Lower leg skin (tissue), 4 donors: ENCODE measurements around the gene COPZ2. TPM values are rescaled to one million over a fixed set of nuclear protein-coding genes. Genes with fewer than 3 reads are reported as not detected.
"Not testable (repeated sequence)": the region's sequence is repeated elsewhere in the genome, so short reads cannot be mapped to it uniquely, and the experiment has no call there.

Source experiments
- DNase-seq, 2 donors: peaks; one replicate each; pipeline ENCODE4 v3.0.0-alpha.2; 2019; ENCODE audit warnings: low spot score in 2 of 2
- H3K4me3 ChIP-seq: fragments of 200-600 bp; sonication (generic); 2 replicates; pipeline ENCODE4 v1.5.1; 2017; ENCODE audit warnings: mild to moderate bottlenecking, low read depth; ENCODE audit not compliant: poor library complexity, severe bottlenecking
- CTCF ChIP-seq, 3 donors: fragments of 450-650 bp; IDR thresholded peaks; one replicate each; pipeline ENCODE4 v1.5.1; 2016; ENCODE audit warnings: antibody characterized with exemption in 3 of 3, mild to moderate bottlenecking in 3 of 3, moderate library complexity in 2 of 3
- POLR2A ChIP-seq, 2 donors: fragments of 450-650 bp; IDR thresholded peaks; one replicate each; pipeline ENCODE4 v1.6.1; 2016 to 2017; ENCODE audit warnings: antibody characterized with exemption in 2 of 2, mild to moderate bottlenecking in 1 of 2, moderate library complexity in 1 of 2
- WGBS, 2 donors: methylation state at CpG; one replicate each; pipeline ENCODE4 v1.1.5; 2018; 5-methylcytosine and 5-hydroxymethylcytosine counted together
- intact Hi-C: fragments of 100-400 bp; cut with DNase I; formaldehyde crosslinking; loops from one replicate; pipeline ENCODE4 v1.15.0; 2023; ENCODE audit warnings: low total_unique reads
- total RNA-seq, 4 donors: library from RNA; depleted of rRNA; stranded (reverse); fragments of >200 nt; gene quantifications; one replicate each; pipeline ENCODE4 v1.1.0, GENCODE V29; 2016

COPZ2 gene
- total RNA-seq, 4 donors from 2014 or later, result 9.1 to 16.9 (median 12.9) TPM

- WGBS, 2 donors, result 75 to 76% methylated on average over 4 of the region's 4 CpGs
- intact Hi-C loops, result no loop called here
- H3K4me3 ChIP-seq, result no peak overlapping the region
- TF ChIP-seq CTCF (IDR thresholded peaks at IDR 0.05), result no peak
- no peak for TF ChIP-seq POLR2A (IDR thresholded peaks at IDR 0.05)
- DNase-seq, result no peak
Measured at GRCh38 chr17:47992216-47992615, 45.4 kb downstream of the COPZ2 start.

GRCh38 chr17:47990962-47991731 is 46.5 kb downstream of the COPZ2 start:
- no peak for DNase-seq
- H3K4me3 ChIP-seq, result no peak overlapping the region
- WGBS, 2 donors, result 52 to 55% methylated on average over 14 of the region's 14 CpGs
- TF ChIP-seq POLR2A (IDR thresholded peaks at IDR 0.05), result no peak
- TF ChIP-seq CTCF (IDR thresholded peaks at IDR 0.05), result no peak
- intact Hi-C loops, result no loop called here

GRCh38 chr17:47989700-47990099 is 47.9 kb downstream of the COPZ2 start:
- DNase-seq, result no peak
- 85 to 100% methylated on average over 1 of the region's 1 CpG for WGBS, 2 donors
- no peak for TF ChIP-seq CTCF (IDR thresholded peaks at IDR 0.05)
- no peak for TF ChIP-seq POLR2A (IDR thresholded peaks at IDR 0.05)
- intact Hi-C loops, result no loop called here
- no peak overlapping the region for H3K4me3 ChIP-seq

- intact Hi-C loops, result no loop called here
- 78 to 79% methylated on average over 10 of the region's 10 CpGs for WGBS, 2 donors
Measured at GRCh38 chr17:47989159-47989558, 48.4 kb downstream of the COPZ2 start.

GRCh38 chr17:47988445-47988844 is 49.2 kb downstream of the COPZ2 start:
- H3K4me3 ChIP-seq, intact Hi-C loops, DNase-seq: not testable (repeated sequence)
- 83 to 93% methylated on average over 1 of the region's 1 CpG for WGBS, 2 donors

More at GRCh38 chr17:47989159-47989558, 48.4 kb downstream of the COPZ2 start:
- DNase-seq, result no peak
- TF ChIP-seq CTCF (IDR thresholded peaks at IDR 0.05) (no peak), POLR2A (IDR thresholded peaks at IDR 0.05) (no peak)
- H3K4me3 ChIP-seq, result no peak overlapping the region

- DNase-seq, result no peak
- WGBS, 2 donors, result 30 to 41% methylated on average over 14 to 15 of the region's 17 CpGs
- no peak for TF ChIP-seq POLR2A (IDR thresholded peaks at IDR 0.05)
- no peak for TF ChIP-seq CTCF (IDR thresholded peaks at IDR 0.05)
- intact Hi-C loops, result no loop called here
- no peak overlapping the region for H3K4me3 ChIP-seq
Measured at GRCh38 chr17:47987240-47987835, 50.3 kb downstream of the COPZ2 start.
